K562 (cell line): ENCODE results near the gene CHRNA10. TPM values are rescaled to one million over a fixed set of nuclear protein-coding genes. Genes with fewer than 3 reads are reported as not detected.

Experiments used
- CEBPG ChIP-seq, 3 experiments: fragments of 200-800 bp in 1 of 3; sonication (Bioruptor generic) in 1 of 3; sonication (generic) in 1 of 3; formaldehyde crosslinking in 1 of 3; IDR thresholded peaks in 2 of 3; conservative IDR thresholded peaks in 1 of 3; 2 replicates each; pipeline versions ENCODE4 v1.6.1 to v1.8.0; 2016 to 2022; ENCODE audit warnings: missing compliant biosample characterization in 2 of 3, missing genetic modification characterization in 2 of 3, mild to moderate bottlenecking in 1 of 3, missing genetic modification reagents in 1 of 3
- HMGN3 ChIP-seq: IDR thresholded peaks from 2 replicates; pipeline ENCODE4 v1.6.1; 2011; ENCODE audit warnings: borderline replicate concordance, low read depth, mild to moderate bottlenecking, mixed read lengths, low read length; ENCODE audit not compliant: insufficient read length; ENCODE audit errors: extremely low read depth
- TFE3 ChIP-seq: fragments of 450-650 bp; formaldehyde crosslinking; IDR thresholded peaks from 2 replicates; pipeline ENCODE4 v1.4.0; 2020; ENCODE audit warnings: mild to moderate bottlenecking, mixed read lengths
- UBTF ChIP-seq, 2 experiments: IDR thresholded peaks; 2 replicates each; pipeline ENCODE4 v1.6.1; 2012; ENCODE audit warnings: improper control_type of control experiment in 2 of 2, low read depth in 2 of 2, low read length in 2 of 2, borderline replicate concordance in 1 of 2
- polyA plus RNA-seq, 8 experiments: library from polyadenylated mRNA; depleted of rRNA in 4 of 8; stranded (reverse) in 5 of 8; unstranded in 3 of 8; fragments of >200 nt; fragmentation: Nextera tagmentation in 2 of 8; fragmentation: Illumina TruSeq in 1 of 8; extraction: Ambion mirVana in 2 of 8; extraction: Trizol in 1 of 8; gene quantifications; 2 replicates each; pipeline versions ENCODE4 v1.2.1 to v1.2.3, GENCODE V29; 2011 to 2014; ENCODE audit warnings: inconsistent platforms in 1 of 8, missing spikeins in 1 of 8
- total RNA-seq, 7 experiments: library from RNA; depleted of rRNA in 6 of 7; stranded (reverse); fragments of >200 nt in 6 of 7; fragmentation: Illumina TruSeq in 2 of 7; extraction: Trizol in 2 of 7; gene quantifications; 2 replicates each; pipeline versions ENCODE4 v1.2.1 to v1.2.3, GENCODE V29; 2011 to 2021; ENCODE audit warnings: low replicate concordance in 1 of 7
- TF ChIP-seq, protein P1 (sequence below): fragments of 450-650 bp; IDR thresholded peaks from 2 replicates; pipeline ENCODE4 v1.6.1; 2016; ENCODE audit warnings: mild to moderate bottlenecking, moderate library complexity

The CHRNA10 gene
- total and polyA plus RNA-seq, 9 of the 15 experiments (the other 6 are each of a cell fraction or from before 2014, with no cell fraction given) = 0.35 to 1.9 (median 0.81) TPM

DNA sequence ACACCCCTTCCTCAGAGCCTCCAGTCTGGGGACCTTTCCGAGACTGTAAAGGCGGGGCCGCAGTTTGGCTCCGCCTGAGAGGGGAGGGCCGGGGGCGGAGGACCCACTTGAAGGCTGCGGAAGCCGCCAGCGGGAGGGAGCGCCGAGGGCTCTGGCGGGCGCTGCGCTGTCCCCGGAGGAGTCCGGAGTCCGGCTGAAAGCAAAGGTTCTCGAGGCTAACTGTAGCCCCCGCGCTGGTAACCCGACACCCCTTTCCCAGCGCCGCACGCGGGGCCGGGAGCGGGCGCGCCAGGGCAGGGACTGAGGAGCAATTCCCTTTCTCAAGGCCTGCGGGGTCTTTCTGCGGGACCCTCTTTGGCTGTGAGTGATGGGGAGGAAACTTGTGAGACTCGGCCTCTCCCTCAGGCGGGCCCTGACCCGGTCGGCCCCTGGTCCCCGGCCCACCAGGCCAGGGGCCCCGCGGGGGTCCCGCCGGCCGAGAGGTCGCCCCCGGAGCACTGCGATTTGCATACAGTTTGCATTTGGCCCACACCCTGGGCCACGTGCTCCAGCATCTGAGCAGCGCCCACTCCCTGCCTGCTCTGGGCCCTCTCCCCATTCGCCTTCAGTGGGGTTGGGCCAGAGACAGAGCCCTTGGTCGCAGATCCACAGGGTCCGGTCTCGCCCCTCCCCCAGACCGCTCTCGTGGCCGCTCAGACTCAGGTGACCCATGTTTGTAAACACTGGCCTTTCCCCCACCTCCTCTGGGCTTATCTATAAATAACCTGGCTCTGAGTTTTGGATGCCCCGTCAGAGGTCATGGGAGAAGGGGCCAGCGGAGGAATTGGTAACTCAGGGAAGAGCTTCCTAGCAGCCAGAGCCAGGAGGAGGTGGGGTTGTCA is 28.9 kb downstream of the CHRNA10 start (continued):
- TF ChIP-seq CEBPG (CRISPR knock-in tag; IDR thresholded peaks at IDR 0.05) (0 out of 2 replicates have a peak, but pooled peaks have one; percentile 5), CEBPG (tag; conservative IDR thresholded peaks at IDR 0.05 in 1 of 2, IDR thresholded peaks at IDR 0.05 in 1 of 2) (no peak), HMGN3 (peak; percentile 61), UBTF (IDR thresholded peaks at IDR 0.05; ENCODE audit: borderline replicate concordance in 1 of 2, low read depth in 2 of 2, low read length in 2 of 2) (peak in 1 of 2 experiments; percentile 82; a peak in 2 of 4 replicates), TFE3 (CRISPR knock-in tag) (no peak)
- TF ChIP-seq, protein P1, sequence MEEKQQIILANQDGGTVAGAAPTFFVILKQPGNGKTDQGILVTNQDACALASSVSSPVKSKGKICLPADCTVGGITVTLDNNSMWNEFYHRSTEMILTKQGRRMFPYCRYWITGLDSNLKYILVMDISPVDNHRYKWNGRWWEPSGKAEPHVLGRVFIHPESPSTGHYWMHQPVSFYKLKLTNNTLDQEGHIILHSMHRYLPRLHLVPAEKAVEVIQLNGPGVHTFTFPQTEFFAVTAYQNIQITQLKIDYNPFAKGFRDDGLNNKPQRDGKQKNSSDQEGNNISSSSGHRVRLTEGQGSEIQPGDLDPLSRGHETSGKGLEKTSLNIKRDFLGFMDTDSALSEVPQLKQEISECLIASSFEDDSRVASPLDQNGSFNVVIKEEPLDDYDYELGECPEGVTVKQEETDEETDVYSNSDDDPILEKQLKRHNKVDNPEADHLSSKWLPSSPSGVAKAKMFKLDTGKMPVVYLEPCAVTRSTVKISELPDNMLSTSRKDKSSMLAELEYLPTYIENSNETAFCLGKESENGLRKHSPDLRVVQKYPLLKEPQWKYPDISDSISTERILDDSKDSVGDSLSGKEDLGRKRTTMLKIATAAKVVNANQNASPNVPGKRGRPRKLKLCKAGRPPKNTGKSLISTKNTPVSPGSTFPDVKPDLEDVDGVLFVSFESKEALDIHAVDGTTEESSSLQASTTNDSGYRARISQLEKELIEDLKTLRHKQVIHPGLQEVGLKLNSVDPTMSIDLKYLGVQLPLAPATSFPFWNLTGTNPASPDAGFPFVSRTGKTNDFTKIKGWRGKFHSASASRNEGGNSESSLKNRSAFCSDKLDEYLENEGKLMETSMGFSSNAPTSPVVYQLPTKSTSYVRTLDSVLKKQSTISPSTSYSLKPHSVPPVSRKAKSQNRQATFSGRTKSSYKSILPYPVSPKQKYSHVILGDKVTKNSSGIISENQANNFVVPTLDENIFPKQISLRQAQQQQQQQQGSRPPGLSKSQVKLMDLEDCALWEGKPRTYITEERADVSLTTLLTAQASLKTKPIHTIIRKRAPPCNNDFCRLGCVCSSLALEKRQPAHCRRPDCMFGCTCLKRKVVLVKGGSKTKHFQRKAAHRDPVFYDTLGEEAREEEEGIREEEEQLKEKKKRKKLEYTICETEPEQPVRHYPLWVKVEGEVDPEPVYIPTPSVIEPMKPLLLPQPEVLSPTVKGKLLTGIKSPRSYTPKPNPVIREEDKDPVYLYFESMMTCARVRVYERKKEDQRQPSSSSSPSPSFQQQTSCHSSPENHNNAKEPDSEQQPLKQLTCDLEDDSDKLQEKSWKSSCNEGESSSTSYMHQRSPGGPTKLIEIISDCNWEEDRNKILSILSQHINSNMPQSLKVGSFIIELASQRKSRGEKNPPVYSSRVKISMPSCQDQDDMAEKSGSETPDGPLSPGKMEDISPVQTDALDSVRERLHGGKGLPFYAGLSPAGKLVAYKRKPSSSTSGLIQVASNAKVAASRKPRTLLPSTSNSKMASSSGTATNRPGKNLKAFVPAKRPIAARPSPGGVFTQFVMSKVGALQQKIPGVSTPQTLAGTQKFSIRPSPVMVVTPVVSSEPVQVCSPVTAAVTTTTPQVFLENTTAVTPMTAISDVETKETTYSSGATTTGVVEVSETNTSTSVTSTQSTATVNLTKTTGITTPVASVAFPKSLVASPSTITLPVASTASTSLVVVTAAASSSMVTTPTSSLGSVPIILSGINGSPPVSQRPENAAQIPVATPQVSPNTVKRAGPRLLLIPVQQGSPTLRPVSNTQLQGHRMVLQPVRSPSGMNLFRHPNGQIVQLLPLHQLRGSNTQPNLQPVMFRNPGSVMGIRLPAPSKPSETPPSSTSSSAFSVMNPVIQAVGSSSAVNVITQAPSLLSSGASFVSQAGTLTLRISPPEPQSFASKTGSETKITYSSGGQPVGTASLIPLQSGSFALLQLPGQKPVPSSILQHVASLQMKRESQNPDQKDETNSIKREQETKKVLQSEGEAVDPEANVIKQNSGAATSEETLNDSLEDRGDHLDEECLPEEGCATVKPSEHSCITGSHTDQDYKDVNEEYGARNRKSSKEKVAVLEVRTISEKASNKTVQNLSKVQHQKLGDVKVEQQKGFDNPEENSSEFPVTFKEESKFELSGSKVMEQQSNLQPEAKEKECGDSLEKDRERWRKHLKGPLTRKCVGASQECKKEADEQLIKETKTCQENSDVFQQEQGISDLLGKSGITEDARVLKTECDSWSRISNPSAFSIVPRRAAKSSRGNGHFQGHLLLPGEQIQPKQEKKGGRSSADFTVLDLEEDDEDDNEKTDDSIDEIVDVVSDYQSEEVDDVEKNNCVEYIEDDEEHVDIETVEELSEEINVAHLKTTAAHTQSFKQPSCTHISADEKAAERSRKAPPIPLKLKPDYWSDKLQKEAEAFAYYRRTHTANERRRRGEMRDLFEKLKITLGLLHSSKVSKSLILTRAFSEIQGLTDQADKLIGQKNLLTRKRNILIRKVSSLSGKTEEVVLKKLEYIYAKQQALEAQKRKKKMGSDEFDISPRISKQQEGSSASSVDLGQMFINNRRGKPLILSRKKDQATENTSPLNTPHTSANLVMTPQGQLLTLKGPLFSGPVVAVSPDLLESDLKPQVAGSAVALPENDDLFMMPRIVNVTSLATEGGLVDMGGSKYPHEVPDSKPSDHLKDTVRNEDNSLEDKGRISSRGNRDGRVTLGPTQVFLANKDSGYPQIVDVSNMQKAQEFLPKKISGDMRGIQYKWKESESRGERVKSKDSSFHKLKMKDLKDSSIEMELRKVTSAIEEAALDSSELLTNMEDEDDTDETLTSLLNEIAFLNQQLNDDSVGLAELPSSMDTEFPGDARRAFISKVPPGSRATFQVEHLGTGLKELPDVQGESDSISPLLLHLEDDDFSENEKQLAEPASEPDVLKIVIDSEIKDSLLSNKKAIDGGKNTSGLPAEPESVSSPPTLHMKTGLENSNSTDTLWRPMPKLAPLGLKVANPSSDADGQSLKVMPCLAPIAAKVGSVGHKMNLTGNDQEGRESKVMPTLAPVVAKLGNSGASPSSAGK = peak; percentile 85
